GM23248 (cell line): ENCODE results near the gene PXK. TPM values are rescaled to one million over a fixed set of nuclear protein-coding genes. Genes with fewer than 3 reads are reported as not detected.

Experiments used
- DNase-seq: peaks from one replicate; pipeline ENCODE4 v3.0.0-alpha.2; 2015
- H2AFZ ChIP-seq: fragments of 200-600 bp; sonication (generic); 2 replicates; pipeline ENCODE4 v1.6.1; 2016; ENCODE audit warnings: antibody characterized with exemption
- H3F3A ChIP-seq: fragments of 200-600 bp; sonication (generic); 2 replicates; pipeline ENCODE4 v1.6.1; 2016; ENCODE audit warnings: mild to moderate bottlenecking, antibody characterized with exemption, mixed run types; ENCODE audit not compliant: insufficient read depth
- H3K27ac ChIP-seq: fragments of 200-600 bp; sonication (generic); 2 replicates; pipeline ENCODE4 v1.5.1; 2016; ENCODE audit warnings: mild to moderate bottlenecking
- H3K27me3 ChIP-seq: fragments of 200-600 bp; sonication (generic); replicated peaks from 2 replicates; pipeline ENCODE4 v1.6.1; 2016; ENCODE audit warnings: mild to moderate bottlenecking; ENCODE audit not compliant: insufficient read depth
- H3K36me3 ChIP-seq: fragments of 200-600 bp; sonication (generic); 2 replicates; pipeline ENCODE4 v1.6.1; 2016; ENCODE audit warnings: low read depth, mild to moderate bottlenecking
- H3K4me1 ChIP-seq: fragments of 200-600 bp; sonication (generic); 2 replicates; pipeline ENCODE4 v1.6.1; 2016; ENCODE audit warnings: mild to moderate bottlenecking; ENCODE audit not compliant: insufficient read depth
- H3K4me2 ChIP-seq: fragments of 200-600 bp; sonication (generic); one replicate; pipeline ENCODE4 v1.6.1; 2016; ENCODE audit warnings: mild to moderate bottlenecking; ENCODE audit not compliant: unreplicated experiment
- H3K4me3 ChIP-seq: fragments of 200-600 bp; sonication (generic); 2 replicates; pipeline ENCODE4 v1.5.1; 2016; ENCODE audit warnings: mild to moderate bottlenecking
- H3K79me2 ChIP-seq: fragments of 200-600 bp; sonication (generic); 2 replicates; pipeline ENCODE4 v1.6.1; 2016; ENCODE audit warnings: mild to moderate bottlenecking; ENCODE audit not compliant: insufficient read depth
- H3K9ac ChIP-seq: fragments of 200-600 bp; sonication (generic); 2 replicates; pipeline ENCODE4 v1.6.1; 2016; ENCODE audit warnings: mild to moderate bottlenecking
- H3K9me2 ChIP-seq: fragments of 200-600 bp; sonication (generic); 2 replicates; pipeline ENCODE4 v1.6.1; 2016; ENCODE audit warnings: mixed run types, mild to moderate bottlenecking, moderate library complexity; ENCODE audit not compliant: insufficient read depth
- H3K9me3 ChIP-seq: fragments of 200-600 bp; sonication (generic); one replicate; pipeline ENCODE4 v1.6.1; 2017; ENCODE audit warnings: low read depth
- H4K20me1 ChIP-seq: fragments of 200-600 bp; sonication (generic); 2 replicates; pipeline ENCODE4 v1.6.0; 2016; ENCODE audit not compliant: insufficient read depth
- EZH2 ChIP-seq: fragments of 200-600 bp; sonication (generic); IDR thresholded peaks from 2 replicates; pipeline ENCODE4 v1.6.1; 2018; ENCODE audit warnings: antibody characterized with exemption, mild to moderate bottlenecking; ENCODE audit not compliant: insufficient read depth, poor library complexity, severe bottlenecking
- EZH2phosphoT487 ChIP-seq: fragments of 200-600 bp; sonication (generic); IDR thresholded peaks from 2 replicates; pipeline ENCODE4 v1.6.1; 2018; ENCODE audit warnings: antibody characterized with exemption, moderate library complexity, mild to moderate bottlenecking, low read depth; ENCODE audit not compliant: insufficient read depth
- WGBS, 2 experiments: methylation state at CpG; one replicate each; pipeline ENCODE4 v1.1.6; 2015 to 2017; ENCODE audit warnings: low lambda C conversion rate in 2 of 2, low coverage in 1 of 2; ENCODE audit errors: missing lambda C conversion rate in 2 of 2; 5-methylcytosine and 5-hydroxymethylcytosine counted together
- in situ Hi-C: fragments of 300-500 bp; cut with MboI; formaldehyde crosslinking; loops from 2 replicates; pipeline ENCODE4 v1.15.0; 2020
- polyA plus RNA-seq: library from polyadenylated mRNA; unstranded; fragments of >200 nt; fragmentation: Nextera tagmentation; extraction: Ambion mirVana; gene quantifications from 2 replicates; pipeline ENCODE4 v1.2.1, GENCODE V29; 2016
- total RNA-seq: library from RNA; depleted of rRNA; stranded (reverse); fragments of >200 nt; shearing (Covaris generic); gene quantifications from 2 replicates; pipeline ENCODE4 v1.2.3, GENCODE V29; 2014

Gene PXK
- total and polyA plus RNA-seq, 2 experiments from 2014 or later: 33.8 to 45.1 TPM

- peak within 1 kb of the TSS; percentile 97 for H3K9ac ChIP-seq
- in situ Hi-C loops: no loop called here
- WGBS, 2 experiments: 4% methylated on average over 70 to 71 of the region's 71 CpGs
These were observed 26.6 kb upstream of the PXK start, which contains the start of the genes HTD2 and RPP14 for GRCh38 chr3:58305882-58306711. Gene HTD2 (plus strand): TSS chr3:58306520. CDS start chr3:58317614, 11,094 bp downstream. Gene RPP14 (plus strand): TSS chr3:58306245. CDS start chr3:58310330, 4,085 bp downstream.

GRCh38 chr3:58307639-58308215 lies 25.0 kb upstream of the PXK start:
- in situ Hi-C loops: no loop called here
- Histone ChIP-seq H3K27ac (peak overlapping the region; percentile 91), H3K79me2 (peaks cover 62% of the 10 kb centered on the region)

More at GRCh38 chr3:58305882-58306711, 26.6 kb upstream of the PXK start, which contains the start of the genes HTD2 and RPP14:
- Histone ChIP-seq H3K9me3 (no peaks in the 10 kb centered on the region), H3K27me3 (peaks cover 11% of the 10 kb centered on the region; the same call in 1 of the 2 replicates), H3K4me1 (peaks cover 13% of the 10 kb centered on the region), H3K4me3 (peak within 1 kb of the TSS; percentile 96), H3F3A (peaks cover 8% of the 10 kb centered on the region), H3K4me2 (peak within 1 kb of the TSS; percentile 82), H3K79me2 (peaks cover 46% of the 10 kb centered on the region), H3K27ac (peak within 1 kb of the TSS; percentile 91), H3K9me2 (no peaks in the 10 kb centered on the region), H3K36me3 (peaks cover 8% of the 10 kb centered on the region), H4K20me1 (0 out of 2 replicates have a peak, but pooled peaks cover 6% of the 10 kb centered on the region), H2AFZ (peak within 1 kb of the TSS; percentile 71)
- no peak for TF ChIP-seq EZH2phosphoT487
- no peak for TF ChIP-seq EZH2
- peak; percentile 99 for DNase-seq

GRCh38 chr3:58308728-58309127 lies 24.0 kb upstream of the PXK start:
- in situ Hi-C loops: no loop called here
- peak overlapping the region; percentile 97 for H3K9ac ChIP-seq

More at GRCh38 chr3:58307639-58308215, 25.0 kb upstream of the PXK start:
- WGBS, 2 experiments: 16 to 19% methylated on average over 10 of the region's 10 CpGs
- H3K9me2 ChIP-seq: no peaks in the 10 kb centered on the region
- TF ChIP-seq EZH2phosphoT487: no peak
- TF ChIP-seq EZH2: no peak
- H2AFZ ChIP-seq: no peak overlapping the region
- H3F3A ChIP-seq: peaks cover 8% of the 10 kb centered on the region
- H3K4me3 ChIP-seq: peak overlapping the region; percentile 96
- peak overlapping the region; percentile 82 for H3K4me2 ChIP-seq
- peaks cover 22% of the 10 kb centered on the region for H3K36me3 ChIP-seq
- H3K27me3 ChIP-seq: no peaks in the 10 kb centered on the region
- peak; percentile 79 for DNase-seq
- peak overlapping the region; percentile 97 for H3K9ac ChIP-seq
- 0 out of 2 replicates have a peak, but pooled peaks cover 6% of the 10 kb centered on the region for H4K20me1 ChIP-seq
- peaks cover 13% of the 10 kb centered on the region for H3K4me1 ChIP-seq
- no peaks in the 10 kb centered on the region for H3K9me3 ChIP-seq

GRCh38 chr3:58317811-58318210 lies 14.9 kb upstream of the PXK start:
- H3K36me3 ChIP-seq: peaks cover 34% of the 10 kb centered on the region
- H3K27me3 ChIP-seq: no peaks in the 10 kb centered on the region
- no peak overlapping the region for H3K27ac ChIP-seq
- no peaks in the 10 kb centered on the region for H3K9me2 ChIP-seq
- H3K79me2 ChIP-seq: peaks cover 34% of the 10 kb centered on the region
- no peak for DNase-seq
- no peak overlapping the region for H3K4me3 ChIP-seq
- peaks cover 12% of the 10 kb centered on the region; the same call in 1 of the 2 replicates for H3F3A ChIP-seq
- WGBS, 2 experiments: 71 to 78% methylated on average over 2 of the region's 2 CpGs
- H2AFZ ChIP-seq: no peak overlapping the region
- TF ChIP-seq EZH2phosphoT487: no peak
- no peak for TF ChIP-seq EZH2
- H3K4me1 ChIP-seq: no peaks in the 10 kb centered on the region
- no peak overlapping the region for H3K9ac ChIP-seq
- no peak overlapping the region for H3K4me2 ChIP-seq
- in situ Hi-C loops: no loop called here
- H4K20me1 ChIP-seq: no peaks in the 10 kb centered on the region
- no peaks in the 10 kb centered on the region for H3K9me3 ChIP-seq

More at GRCh38 chr3:58308728-58309127, 24.0 kb upstream of the PXK start:
- H3K79me2 ChIP-seq: peaks cover 72% of the 10 kb centered on the region
- peaks cover 13% of the 10 kb centered on the region for H3K4me1 ChIP-seq
- peaks cover 26% of the 10 kb centered on the region for H3K36me3 ChIP-seq
- no peaks in the 10 kb centered on the region for H3K9me3 ChIP-seq
- peaks cover 8% of the 10 kb centered on the region for H3F3A ChIP-seq
- peak overlapping the region; percentile 27 for H3K4me2 ChIP-seq
- TF ChIP-seq EZH2phosphoT487: no peak
- TF ChIP-seq EZH2: no peak
- peak; percentile 37 for DNase-seq
- no peaks in the 10 kb centered on the region for H3K9me2 ChIP-seq
- no peak overlapping the region for H2AFZ ChIP-seq
- H3K27ac ChIP-seq: no peak overlapping the region
- 0 out of 2 replicates have a peak, but pooled peaks cover 6% of the 10 kb centered on the region for H4K20me1 ChIP-seq
- no peak overlapping the region for H3K4me3 ChIP-seq
- WGBS, 2 experiments: 53 to 71% methylated on average over 1 of the region's 1 CpG
- H3K27me3 ChIP-seq: no peaks in the 10 kb centered on the region
